H1 (cell line): Measurements from ENCODE around the gene NLRX1. TPM values are rescaled to one million over a fixed set of nuclear protein-coding genes. Genes with fewer than 3 reads are reported as not detected.

Experiments
- E2F6 ChIP-seq: IDR thresholded peaks from 2 replicates; pipeline ENCODE4 v1.6.1; 2012; ENCODE audit warnings: inconsistent platforms
- EGR1 ChIP-seq: IDR thresholded peaks from 2 replicates; pipeline ENCODE4 v1.6.1; 2011; ENCODE audit warnings: low read depth, low read length, borderline replicate concordance
- SIN3A ChIP-seq, 2 experiments: IDR thresholded peaks in 1 of 2; conservative IDR thresholded peaks in 1 of 2; 2 replicates each; pipeline ENCODE4 v1.6.1; 2011 to 2012; ENCODE audit warnings: low read length in 2 of 2, improper control_type of control experiment in 1 of 2, low read depth in 1 of 2, mild to moderate bottlenecking in 1 of 2
- polyA plus RNA-seq, 7 experiments: library from polyadenylated mRNA; depleted of rRNA in 3 of 7; stranded (reverse) in 5 of 7; unstranded in 2 of 7; fragments of >200 nt in 5 of 7; fragments of 200-250 nt in 2 of 7; gene quantifications; 1 replicate in 5 of 7; 2 replicates in 1 of 7; 4 replicates in 1 of 7; pipeline versions ENCODE4 v1.2.1 to v1.2.3, GENCODE V29; 2011 to 2013; ENCODE audit warnings: missing spikeins in 2 of 7, mixed read lengths in 2 of 7
- total RNA-seq: library from RNA; stranded (reverse); fragmentation: NEBNext Ultra II Directional; extraction: Animal tissue kit (Norgen Biotek cat#: 25700); gene quantifications from 2 replicates; pipeline ENCODE4 v1.2.1, GENCODE V29; 2021

The NLRX1 gene
- total and polyA plus RNA-seq, 2 of the 8 experiments (the other 6 are each of a cell fraction or from before 2014, with no cell fraction given), result 13.2 to 18.6 TPM

GRCh38 chr11:119206511-119207414, 38.2 kb downstream of the NLRX1 start (continued):
- peak; percentile 89 for TF ChIP-seq EGR1
- TF ChIP-seq E2F6, result 0 out of 2 replicates have a peak, but pooled peaks have one; percentile 8
- TF ChIP-seq SIN3A (conservative IDR thresholded peaks at IDR 0.05 in 1 of 2, IDR thresholded peaks at IDR 0.05 in 1 of 2; ENCODE audit: low read depth in 1 of 2, low read length in 2 of 2), result peak; percentile 22 to 67; a peak in 1 of 4 replicates
